ENCODE results near the gene VASN.

Gene VASN

GRCh38 chr16:4381072-4381934 lies 9.7 kb downstream of the VASN start:
- TF ChIP-seq ZNF384 (IDR thresholded peaks at IDR 0.05) (no peak), HDGF (IDR thresholded peaks at IDR 0.05; ENCODE audit: borderline replicate concordance) (no peak), CTBP1 (IDR thresholded peaks at IDR 0.05; ENCODE audit: borderline replicate concordance) (no peak), FOXA1 (IDR thresholded peaks at IDR 0.05) (no peak), ARNT (IDR thresholded peaks at IDR 0.05) (no peak), SUZ12 (IDR thresholded peaks at IDR 0.05) (no peak), L3MBTL2 (conservative IDR thresholded peaks at IDR 0.05) (no peak), FOXM1 (IDR thresholded peaks at IDR 0.05; ENCODE audit: borderline replicate concordance) (no peak), SP1 (IDR thresholded peaks at IDR 0.05) (no peak), ELF4 (IDR thresholded peaks at IDR 0.05) (no peak), BHLHE40 (IDR thresholded peaks at IDR 0.05; ENCODE audit: borderline replicate concordance) (no peak)
- no peak for DNase-seq (ENCODE audit: extremely low spot score)
- ChIA-PET CTCF (interaction anchor here (1.0 kb wide), 1 partner anchor 21 kb away, joined by 5 read pairs; no protein-coding TSS in a partner anchor), POLR2A (no interaction called here)

GRCh38 chr16:4381935-4382794 lies 10.5 kb downstream of the VASN start:
- no peak for DNase-seq (ENCODE audit: extremely low spot score)
- CTCF ChIA-PET: interaction anchor here (1.0 kb wide), 1 partner anchor 20 kb away, joined by 5 read pairs; no protein-coding TSS in a partner anchor
- TF ChIP-seq TARDBP (IDR thresholded peaks at IDR 0.05): no peak
- POLR2A ChIA-PET: no interaction called here

- ChIA-PET CTCF (no interaction called here), POLR2A (no interaction called here)
- TF ChIP-seq L3MBTL2 (conservative IDR thresholded peaks at IDR 0.05) (no peak), SP1 (IDR thresholded peaks at IDR 0.05) (no peak), FOXA1 (IDR thresholded peaks at IDR 0.05) (no peak), HDGF (IDR thresholded peaks at IDR 0.05; ENCODE audit: borderline replicate concordance) (no peak), PKNOX1 (IDR thresholded peaks at IDR 0.05) (no peak), TARDBP (IDR thresholded peaks at IDR 0.05) (no peak), ELF4 (IDR thresholded peaks at IDR 0.05) (no peak), ZNF384 (IDR thresholded peaks at IDR 0.05) (no peak), LEF1 (IDR thresholded peaks at IDR 0.05; ENCODE audit: borderline replicate concordance) (no peak), CTBP1 (IDR thresholded peaks at IDR 0.05; ENCODE audit: borderline replicate concordance) (no peak), BHLHE40 (IDR thresholded peaks at IDR 0.05; ENCODE audit: borderline replicate concordance) (no peak)
- DNase-seq (ENCODE audit: extremely low spot score): no peak
Observed at GRCh38 chr16:4382795-4383357, 11.2 kb downstream of the VASN start.

GRCh38 chr16:4383591-4384444 lies 12.2 kb downstream of the VASN start:
- no peak for DNase-seq (ENCODE audit: extremely low spot score)
- ChIA-PET POLR2A (no interaction called here), CTCF (no interaction called here)
- TF ChIP-seq TARDBP (IDR thresholded peaks at IDR 0.05) (no peak), SUZ12 (IDR thresholded peaks at IDR 0.05) (no peak), ZNF384 (IDR thresholded peaks at IDR 0.05) (no peak), SP1 (IDR thresholded peaks at IDR 0.05) (no peak), ARNT (IDR thresholded peaks at IDR 0.05) (no peak), LEF1 (IDR thresholded peaks at IDR 0.05; ENCODE audit: borderline replicate concordance) (no peak), FOXK2 (IDR thresholded peaks at IDR 0.05) (no peak), HDGF (IDR thresholded peaks at IDR 0.05; ENCODE audit: borderline replicate concordance) (no peak), FOXA1 (IDR thresholded peaks at IDR 0.05) (no peak), PKNOX1 (IDR thresholded peaks at IDR 0.05) (no peak), L3MBTL2 (conservative IDR thresholded peaks at IDR 0.05) (no peak), BHLHE40 (IDR thresholded peaks at IDR 0.05; ENCODE audit: borderline replicate concordance) (no peak), FOXM1 (IDR thresholded peaks at IDR 0.05; ENCODE audit: borderline replicate concordance) (no peak), NFRKB (IDR thresholded peaks at IDR 0.05) (no peak), ELF4 (IDR thresholded peaks at IDR 0.05) (no peak), CTBP1 (IDR thresholded peaks at IDR 0.05; ENCODE audit: borderline replicate concordance) (no peak)

GRCh38 chr16:4384509-4384942 lies 12.9 kb downstream of the VASN start:
- POLR2A ChIA-PET: no interaction called here
- no peak for DNase-seq (ENCODE audit: extremely low spot score)
- TF ChIP-seq ARNT (IDR thresholded peaks at IDR 0.05) (no peak), FOXK2 (IDR thresholded peaks at IDR 0.05) (no peak), L3MBTL2 (conservative IDR thresholded peaks at IDR 0.05) (no peak), FOXA1 (IDR thresholded peaks at IDR 0.05) (no peak), TARDBP (IDR thresholded peaks at IDR 0.05) (no peak), PKNOX1 (IDR thresholded peaks at IDR 0.05) (no peak), ZNF384 (IDR thresholded peaks at IDR 0.05) (no peak), FOXM1 (IDR thresholded peaks at IDR 0.05; ENCODE audit: borderline replicate concordance) (no peak), CTBP1 (IDR thresholded peaks at IDR 0.05; ENCODE audit: borderline replicate concordance) (no peak)
- CTCF ChIA-PET: no interaction called here
